ENCODE results near the gene POU2AF1. TPM values are rescaled to one million over a fixed set of nuclear protein-coding genes. Genes with fewer than 3 reads are reported as not detected.
A peak's percentile ranks its signal among the peaks of the same experiment; 100 is the strongest.

Gene POU2AF1
- total and polyA plus RNA-seq, 2 of the 13 experiments (the other 11 are each of a cell fraction or from before 2014, with no cell fraction given): 1.9 to 3.6 TPM

DNA sequence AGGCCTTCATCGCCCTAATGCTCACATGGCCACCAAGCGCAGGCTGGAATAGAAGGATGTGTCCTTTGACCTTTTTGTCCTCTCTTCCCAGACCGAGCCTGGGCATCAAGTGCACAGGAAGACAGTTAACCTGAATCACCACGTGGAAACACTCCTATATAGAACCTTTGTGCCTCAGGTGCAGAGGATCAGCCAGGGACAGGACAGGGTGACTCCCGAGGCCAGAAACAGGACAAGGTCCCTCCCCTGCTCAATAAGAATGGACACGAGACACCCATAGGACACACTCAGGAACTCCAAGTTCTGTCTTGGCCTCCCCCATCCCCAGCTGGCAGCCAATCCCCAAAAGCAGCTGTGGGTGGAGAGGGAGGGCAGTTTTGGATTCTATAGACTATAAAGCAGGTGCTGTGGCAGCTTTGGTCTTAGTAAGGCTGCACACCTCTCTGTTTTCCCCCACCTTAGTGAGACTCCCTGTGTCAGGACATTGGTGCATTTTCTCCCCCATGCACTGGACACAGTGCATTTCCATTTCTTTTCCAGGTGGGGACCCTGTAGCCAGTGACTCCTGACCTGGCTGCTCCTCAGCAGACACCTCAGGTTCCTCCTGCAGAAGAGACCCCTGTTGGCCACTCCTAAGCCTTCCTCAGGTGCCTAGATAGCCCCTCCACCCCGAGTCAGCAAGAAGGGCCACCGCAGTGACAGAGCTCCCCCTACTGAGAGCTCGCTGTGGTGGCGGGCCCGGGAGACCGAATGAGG is 43.6 kb upstream of the POU2AF1 start (continued):
- TF ChIP-seq, protein P1, sequence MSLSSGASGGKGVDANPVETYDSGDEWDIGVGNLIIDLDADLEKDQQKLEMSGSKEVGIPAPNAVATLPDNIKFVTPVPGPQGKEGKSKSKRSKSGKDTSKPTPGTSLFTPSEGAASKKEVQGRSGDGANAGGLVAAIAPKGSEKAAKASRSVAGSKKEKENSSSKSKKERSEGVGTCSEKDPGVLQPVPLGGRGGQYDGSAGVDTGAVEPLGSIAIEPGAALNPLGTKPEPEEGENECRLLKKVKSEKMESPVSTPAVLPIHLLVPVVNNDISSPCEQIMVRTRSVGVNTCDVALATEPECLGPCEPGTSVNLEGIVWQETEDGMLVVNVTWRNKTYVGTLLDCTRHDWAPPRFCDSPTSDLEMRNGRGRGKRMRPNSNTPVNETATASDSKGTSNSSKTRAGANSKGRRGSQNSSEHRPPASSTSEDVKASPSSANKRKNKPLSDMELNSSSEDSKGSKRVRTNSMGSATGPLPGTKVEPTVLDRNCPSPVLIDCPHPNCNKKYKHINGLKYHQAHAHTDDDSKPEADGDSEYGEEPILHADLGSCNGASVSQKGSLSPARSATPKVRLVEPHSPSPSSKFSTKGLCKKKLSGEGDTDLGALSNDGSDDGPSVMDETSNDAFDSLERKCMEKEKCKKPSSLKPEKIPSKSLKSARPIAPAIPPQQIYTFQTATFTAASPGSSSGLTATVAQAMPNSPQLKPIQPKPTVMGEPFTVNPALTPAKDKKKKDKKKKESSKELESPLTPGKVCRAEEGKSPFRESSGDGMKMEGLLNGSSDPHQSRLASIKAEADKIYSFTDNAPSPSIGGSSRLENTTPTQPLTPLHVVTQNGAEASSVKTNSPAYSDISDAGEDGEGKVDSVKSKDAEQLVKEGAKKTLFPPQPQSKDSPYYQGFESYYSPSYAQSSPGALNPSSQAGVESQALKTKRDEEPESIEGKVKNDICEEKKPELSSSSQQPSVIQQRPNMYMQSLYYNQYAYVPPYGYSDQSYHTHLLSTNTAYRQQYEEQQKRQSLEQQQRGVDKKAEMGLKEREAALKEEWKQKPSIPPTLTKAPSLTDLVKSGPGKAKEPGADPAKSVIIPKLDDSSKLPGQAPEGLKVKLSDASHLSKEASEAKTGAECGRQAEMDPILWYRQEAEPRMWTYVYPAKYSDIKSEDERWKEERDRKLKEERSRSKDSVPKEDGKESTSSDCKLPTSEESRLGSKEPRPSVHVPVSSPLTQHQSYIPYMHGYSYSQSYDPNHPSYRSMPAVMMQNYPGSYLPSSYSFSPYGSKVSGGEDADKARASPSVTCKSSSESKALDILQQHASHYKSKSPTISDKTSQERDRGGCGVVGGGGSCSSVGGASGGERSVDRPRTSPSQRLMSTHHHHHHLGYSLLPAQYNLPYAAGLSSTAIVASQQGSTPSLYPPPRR (CRISPR knock-in tag; IDR thresholded peaks at IDR 0.05; ENCODE audit: borderline replicate concordance): peak; percentile 51; the same call in 1 of the 2 replicates
- TF ChIP-seq SMAD3 (CRISPR knock-in tag; IDR thresholded peaks at IDR 0.05): 0 out of 2 replicates have a peak, but pooled peaks have one; percentile 67
- peak; percentile 98 for TF ChIP-seq MAFG (CRISPR knock-in tag; IDR thresholded peaks at IDR 0.05)
- no peak for TF ChIP-seq ELK4 (CRISPR knock-in tag; IDR thresholded peaks at IDR 0.05; ENCODE audit: borderline replicate concordance)
- TF ChIP-seq MXD4 (CRISPR knock-in tag; IDR thresholded peaks at IDR 0.05): peak; percentile 75
- no peak for TF ChIP-seq WIZ (CRISPR knock-in tag; IDR thresholded peaks at IDR 0.05)
- TF ChIP-seq CHD4 (IDR thresholded peaks at IDR 0.05; ENCODE audit: borderline replicate concordance, low read length): peak; percentile 44; the same call in 1 of the 2 replicates
- TF ChIP-seq ZNF253 (CRISPR knock-in tag; IDR thresholded peaks at IDR 0.05; ENCODE audit: borderline replicate concordance): 0 out of 2 replicates have a peak, but pooled peaks have one; percentile 59
- no peak for TF ChIP-seq CHCHD3 (CRISPR knock-in tag; IDR thresholded peaks at IDR 0.05)
- no peak for TF ChIP-seq SP1 (IDR thresholded peaks at IDR 0.05)
- no peak; the same call in 1 of the 2 replicates for TF ChIP-seq SP1 (CRISPR knock-in tag; IDR thresholded peaks at IDR 0.05)
- no peak for TF ChIP-seq HES4 (CRISPR knock-in tag; IDR thresholded peaks at IDR 0.05; ENCODE audit: borderline replicate concordance)
- TF ChIP-seq U2AF1 (optimal IDR thresholded peaks at IDR 0.05; ENCODE audit: low read depth, low read length): no peak
- no peak for TF ChIP-seq ZFYVE20 (CRISPR knock-in tag; IDR thresholded peaks at IDR 0.05; ENCODE audit: borderline replicate concordance, low read depth)
- 0 out of 2 replicates have a peak, but pooled peaks have one; percentile 50 for TF ChIP-seq SALL2 (CRISPR knock-in tag; IDR thresholded peaks at IDR 0.05)
- no peak for TF ChIP-seq PRMT3 (CRISPR knock-in tag; IDR thresholded peaks at IDR 0.05; ENCODE audit: borderline replicate concordance, low read depth)
- TF ChIP-seq, protein P2, sequence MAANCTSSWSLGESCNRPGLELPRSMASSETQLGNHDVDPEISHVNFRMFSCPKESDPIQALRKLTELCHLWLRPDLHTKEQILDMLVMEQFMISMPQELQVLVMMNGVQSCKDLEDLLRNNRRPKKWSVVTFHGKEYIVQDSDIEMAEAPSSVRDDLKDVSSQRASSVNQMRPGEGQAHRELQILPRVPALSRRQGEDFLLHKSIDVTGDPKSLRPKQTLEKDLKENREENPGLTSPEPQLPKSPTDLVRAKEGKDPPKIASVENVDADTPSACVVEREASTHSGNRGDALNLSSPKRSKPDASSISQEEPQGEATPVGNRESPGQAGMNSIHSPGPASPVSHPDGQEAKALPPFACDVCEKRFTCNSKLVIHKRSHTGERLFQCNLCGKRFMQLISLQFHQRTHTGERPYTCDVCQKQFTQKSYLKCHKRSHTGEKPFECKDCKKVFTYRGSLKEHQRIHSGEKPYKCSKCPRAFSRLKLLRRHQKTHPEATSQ (CRISPR knock-in tag; IDR thresholded peaks at IDR 0.05; ENCODE audit: borderline replicate concordance): peak; percentile 81; the same call in 1 of the 2 replicates
- TF ChIP-seq ZNF335 (CRISPR knock-in tag; IDR thresholded peaks at IDR 0.05): 0 out of 2 replicates have a peak, but pooled peaks have one; percentile 41
- TF ChIP-seq ZNF501 (CRISPR knock-in tag; IDR thresholded peaks at IDR 0.05): peak; percentile 66
- no peak for TF ChIP-seq ZNF3 (CRISPR knock-in tag; IDR thresholded peaks at IDR 0.05)
- peak; percentile 49; the same call in 1 of the 2 replicates for TF ChIP-seq ZNF691 (CRISPR knock-in tag; IDR thresholded peaks at IDR 0.05; ENCODE audit: borderline replicate concordance, low read depth)
